ENCODE measurements around the gene SPATA31A6.
"Not testable (repeated sequence)": the region's sequence is repeated elsewhere in the genome, so short reads cannot be mapped to it uniquely, and the experiment has no call there.

SPATA31A6 gene

GRCh38 chr9:42183359-42183758 lies at the start of gene SPATA31A6:
Gene SPATA31A6 (plus strand): TSS chr9:42183659. CDS start chr9:42183688, 29 bp downstream.
- DNase-seq (ENCODE audit: low read depth, low spot score), result not testable (repeated sequence)

GRCh38 chr9:42160299-42160698 lies 23.2 kb upstream of the SPATA31A6 start:
- DNase-seq (ENCODE audit: low read depth, low spot score), result not testable (repeated sequence)

DNA sequence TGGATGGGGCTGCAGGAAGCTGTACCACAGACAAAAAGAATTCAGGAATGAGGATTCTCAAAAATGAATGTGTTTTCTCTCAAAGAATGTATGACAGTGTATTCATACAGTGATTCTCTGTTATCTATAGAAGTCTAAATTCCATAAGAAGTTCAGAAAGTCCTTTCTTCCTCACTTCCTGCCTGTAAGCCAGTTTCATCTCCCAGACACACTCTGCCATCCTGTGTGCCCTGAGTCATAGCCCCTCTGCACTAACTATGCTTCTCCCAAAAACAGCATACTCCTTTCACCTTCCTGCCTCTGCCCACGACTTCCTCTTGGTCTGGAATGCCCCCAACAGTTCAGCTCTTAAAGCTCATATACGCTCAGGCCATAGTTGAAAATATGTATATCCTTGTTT lies 36.4 kb downstream of the SPATA31A6 start:
- DNase-seq (ENCODE audit: low read depth, low spot score), result not testable (repeated sequence)

GRCh38 chr9:42223230-42223629 lies 39.8 kb downstream of the SPATA31A6 start:
- DNase-seq (ENCODE audit: low read depth, low spot score), result not testable (repeated sequence)

DNA sequence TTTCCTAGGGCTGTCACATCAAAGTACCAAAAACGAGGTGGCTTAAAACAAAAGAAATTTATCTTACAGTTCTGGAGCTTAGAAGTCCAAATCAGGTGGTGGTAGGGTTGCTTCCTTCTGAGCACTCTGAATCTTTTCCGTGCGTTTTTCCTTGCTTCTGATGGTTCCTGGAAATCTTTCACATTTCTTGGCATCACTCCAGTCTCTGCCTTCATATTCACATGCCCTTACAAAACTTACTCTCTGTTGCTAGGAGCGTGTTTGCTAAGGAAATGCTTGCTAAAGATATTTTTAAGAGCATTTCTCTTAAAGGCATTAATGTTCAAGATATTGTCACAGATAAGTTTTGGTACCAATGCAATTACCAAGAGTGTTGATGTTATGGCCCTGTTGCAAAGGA lies 49.6 kb downstream of the SPATA31A6 start:
- not testable (repeated sequence) for DNase-seq (ENCODE audit: low read depth, low spot score)

- DNase-seq (ENCODE audit: low read depth, low spot score), result not testable (repeated sequence)
Measured at GRCh38 chr9:42234610-42235009, 51.2 kb downstream of the SPATA31A6 start.

DNA sequence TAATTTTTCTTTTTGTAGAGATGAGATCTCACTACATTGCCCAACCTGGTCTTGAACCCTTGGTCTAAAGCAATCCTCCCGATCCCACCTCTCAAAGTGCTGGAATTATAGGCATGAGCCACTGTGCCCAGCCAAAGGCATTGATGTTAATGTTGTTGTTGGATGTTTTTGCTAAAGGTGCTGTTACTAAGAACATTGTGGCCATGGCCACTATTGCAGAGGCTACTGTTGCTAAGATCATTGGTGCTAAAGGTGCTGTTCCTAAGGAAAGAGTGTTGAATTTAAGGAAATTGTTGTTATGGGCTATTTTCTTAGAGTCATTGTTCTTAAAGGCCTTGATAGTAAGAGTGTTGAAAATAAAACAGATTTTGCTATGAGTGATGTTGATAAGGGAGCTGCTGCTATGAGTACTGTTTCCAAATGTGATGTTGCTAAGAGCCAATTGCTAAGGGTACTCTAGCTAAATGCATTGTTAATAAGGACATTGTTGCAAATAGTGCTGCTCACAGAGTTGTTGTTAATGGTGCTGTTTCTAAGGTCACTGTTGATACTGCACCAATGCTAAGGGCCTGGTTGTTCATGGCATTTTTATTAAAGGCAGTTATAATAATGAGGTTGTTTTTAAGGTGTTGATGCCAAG lies 52.0 kb downstream of the SPATA31A6 start:
- DNase-seq (ENCODE audit: low read depth, low spot score), result not testable (repeated sequence)

DNA sequence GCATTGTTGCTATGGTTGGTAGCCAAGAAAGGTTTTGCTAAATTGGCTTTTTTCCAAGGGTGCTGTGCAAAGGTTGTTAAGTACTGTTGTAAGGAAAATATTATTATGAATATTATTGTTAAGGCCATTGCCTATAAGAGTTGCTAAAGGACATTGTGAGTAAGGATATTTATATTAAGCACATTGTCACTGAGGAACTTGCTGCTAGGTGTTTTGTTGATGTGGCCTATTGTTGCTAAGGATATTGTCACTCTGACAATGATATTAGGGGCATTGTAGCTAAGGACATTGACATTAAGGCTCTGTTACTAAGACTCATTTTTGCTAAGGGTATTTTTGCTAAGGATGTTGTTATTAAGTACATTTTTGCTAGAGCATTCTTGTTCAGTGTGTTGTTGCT lies 52.6 kb downstream of the SPATA31A6 start:
- not testable (repeated sequence) for DNase-seq (ENCODE audit: low read depth, low spot score)

- not testable (repeated sequence) for DNase-seq (ENCODE audit: low read depth, low spot score)
Measured at GRCh38 chr9:42237381-42237780, 53.9 kb downstream of the SPATA31A6 start.

GRCh38 chr9:42238862-42239261 lies 55.4 kb downstream of the SPATA31A6 start:
- DNase-seq (ENCODE audit: low read depth, low spot score), result not testable (repeated sequence)
